GM12878 (cell line): Measurements from ENCODE around the gene SMIM38. TPM values are rescaled to one million over a fixed set of nuclear protein-coding genes. Genes with fewer than 3 reads are reported as not detected.

Experiments
- ATAC-seq: fragments of 200-7000 bp; cut with Tn5 transposase; 3 replicates; pipeline ENCODE4 v1.9.1; 2020; ENCODE audit warnings: mild to moderate bottlenecking, moderate library complexity
- BruUV-seq: library from RNA; stranded (reverse); fragments of 400-500 nt; replicated peaks from 2 replicates; lab custom pipeline; 2021; lab: Mats Ljungman, UMichigan
- CTCF ChIA-PET: fragments of 300-600 bp; sonication (Branson Sonifier 250); formaldehyde crosslinking; extraction: SDS; loops from one replicate; lab custom pipeline; 2021; ENCODE audit warnings: inconsistent platforms; lab: Yijun Ruan, JAX
- POLR2A ChIA-PET: fragments of 350-600 bp; formaldehyde crosslinking; extraction: SDS; loops from one replicate; lab custom pipeline; 2021; ENCODE audit warnings: inconsistent platforms; lab: Charles Lee
- RAD21 ChIA-PET: fragments of 300-600 bp; sonication (Branson Sonifier 250); formaldehyde crosslinking; loops from one replicate; lab custom pipeline; 2023; ENCODE audit warnings: antibody characterized with exemption; ENCODE audit not compliant: unreplicated experiment; lab: Charles Lee
- SMC1A ChIA-PET: fragments of 300-600 bp; sonication (Branson Sonifier 250); formaldehyde crosslinking; loops from one replicate; lab custom pipeline; 2023; ENCODE audit not compliant: unreplicated experiment, uncharacterized antibody; lab: Charles Lee
- DNase-seq: peaks from one replicate; pipeline ENCODE4 v3.0.0-alpha.2; 2011; ENCODE audit warnings: low read depth, low spot score
- FAIRE-seq: peaks from 3 replicates; lab custom pipeline; 2011; peaks lifted over from hg19 to GRCh38; lab: Jason Lieb, UNC
- H2AFZ ChIP-seq: 2 replicates; pipeline ENCODE4 v1.6.0; 2011; ENCODE audit warnings: low read depth, low read length, control low read depth; ENCODE audit not compliant: control insufficient read depth
- H3K27ac ChIP-seq: 2 replicates; pipeline ENCODE4 v1.5.1; 2011; ENCODE audit warnings: control low read depth; ENCODE audit not compliant: control insufficient read depth, insufficient read depth
- H3K27me3 ChIP-seq, 2 experiments: replicated peaks in 1 of 2; 2 replicates each; pipeline versions ENCODE4 v1.6.0 to v1.6.1; 2011; ENCODE audit warnings: low read length in 1 of 2; ENCODE audit not compliant: control insufficient read depth in 2 of 2, insufficient read depth in 2 of 2
- H3K36me3 ChIP-seq, 2 experiments: 2 replicates each; pipeline ENCODE4 v1.5.1; 2011; ENCODE audit warnings: low read length in 1 of 2; ENCODE audit not compliant: control insufficient read depth in 2 of 2, insufficient read depth in 2 of 2
- H3K4me1 ChIP-seq: 2 replicates; pipeline ENCODE4 v1.6.1; 2011; ENCODE audit warnings: mild to moderate bottlenecking, low read length, moderate library complexity, mixed read lengths; ENCODE audit not compliant: control insufficient read depth, insufficient read depth
- H3K4me2 ChIP-seq: 2 replicates; pipeline ENCODE4 v1.6.0; 2011; ENCODE audit warnings: control low read depth; ENCODE audit not compliant: control insufficient read depth, insufficient read depth
- H3K4me3 ChIP-seq: fragments of 200-600 bp; sonication (generic); 2 replicates; pipeline ENCODE4 v1.5.1; 2016
- H3K79me2 ChIP-seq: 2 replicates; pipeline ENCODE4 v1.6.0; 2011; ENCODE audit warnings: low read length; ENCODE audit not compliant: control insufficient read depth, insufficient read depth
- H3K9ac ChIP-seq: 2 replicates; pipeline ENCODE4 v1.8.0; 2011; ENCODE audit warnings: low read length, control low read depth, mixed read lengths; ENCODE audit not compliant: control insufficient read depth, insufficient read depth
- H3K9me3 ChIP-seq: replicated peaks from 3 replicates; pipeline ENCODE4 v1.5.1; 2011; ENCODE audit warnings: mild to moderate bottlenecking, low read length; ENCODE audit not compliant: control insufficient read depth, insufficient read depth
- H4K20me1 ChIP-seq: 2 replicates; pipeline ENCODE4 v1.6.0; 2011; ENCODE audit not compliant: control insufficient read depth, insufficient read depth
- CHD2 ChIP-seq: IDR thresholded peaks from 2 replicates; pipeline ENCODE4 v1.6.1; 2011; ENCODE audit warnings: low read depth, low read length, improper control_type of control experiment, borderline replicate concordance
- EGR1 ChIP-seq, 2 experiments: IDR thresholded peaks; 1 replicate in 1 of 2; 2 replicates in 1 of 2; pipeline ENCODE4 v1.6.1; 2011 to 2012; ENCODE audit warnings: low read depth in 2 of 2, low read length in 2 of 2, borderline replicate concordance in 1 of 2, mild to moderate bottlenecking in 1 of 2, moderate library complexity in 1 of 2
- EZH2 ChIP-seq: IDR thresholded peaks from 2 replicates; pipeline ENCODE4 v1.6.1; 2012; ENCODE audit warnings: low read depth, mild to moderate bottlenecking, control low read depth, inconsistent platforms, low read length, borderline replicate concordance; ENCODE audit not compliant: control insufficient read depth
- GABPA ChIP-seq: IDR thresholded peaks from 2 replicates; pipeline ENCODE4 v1.6.1; 2014; ENCODE audit warnings: antibody characterized with exemption, low read depth, mild to moderate bottlenecking, inconsistent platforms
- NR2C2 ChIP-seq: IDR thresholded peaks from 2 replicates; pipeline ENCODE4 v1.6.1; 2011; ENCODE audit warnings: borderline replicate concordance, low read depth; ENCODE audit not compliant: control insufficient read depth, insufficient read length
- RBBP5 ChIP-seq: fragments of 200-600 bp; sonication (generic); conservative IDR thresholded peaks from 2 replicates; pipeline ENCODE4 v1.6.1; 2016
- SUZ12 ChIP-seq: fragments of 200-600 bp; sonication (generic); IDR thresholded peaks from one replicate; pipeline ENCODE4 v1.6.1; 2018; ENCODE audit warnings: antibody characterized with exemption, mild to moderate bottlenecking; ENCODE audit not compliant: unreplicated experiment
- TCF7 ChIP-seq: IDR thresholded peaks from 2 replicates; pipeline ENCODE4 v1.6.1; 2014; ENCODE audit warnings: antibody characterized with exemption, borderline replicate concordance
- ZBED1 ChIP-seq: IDR thresholded peaks from 2 replicates; pipeline ENCODE4 v1.6.1; 2016; ENCODE audit warnings: borderline replicate concordance
- WGBS: methylation state at CpG from one replicate; pipeline ENCODE4 v1.1.6; 2016; ENCODE audit warnings: low lambda C conversion rate; ENCODE audit not compliant: insufficient replicate concordance, insufficient coverage; ENCODE audit errors: missing lambda C conversion rate; 5-methylcytosine and 5-hydroxymethylcytosine counted together
- in situ Hi-C: fragments of 300-500 bp; cut with MboI; formaldehyde crosslinking; loops from 9 replicates; pipeline ENCODE4 v1.14.3; 2018; ENCODE audit warnings: mixed read lengths
- intact Hi-C: fragments of 100-400 bp; cut with micrococcal nuclease; formaldehyde crosslinking; loops from one replicate; pipeline ENCODE4 v1.14.2; 2022; ENCODE audit not compliant: unreplicated experiment
- polyA plus RNA-seq, 11 experiments: library from polyadenylated mRNA; depleted of rRNA in 4 of 11; unstranded in 6 of 11; stranded (reverse) in 5 of 11; fragments of >200 nt; fragmentation: Nextera tagmentation in 4 of 11; fragmentation: Illumina TruSeq in 1 of 11; extraction: Ambion mirVana in 4 of 11; extraction: Trizol in 1 of 11; gene quantifications; 1 replicate in 1 of 11; 2 replicates in 10 of 11; pipeline versions ENCODE4 v1.2.1 to v1.2.3, GENCODE V29; 2011 to 2016; ENCODE audit warnings: inconsistent platforms in 2 of 11, missing spikeins in 2 of 11, low read depth in 1 of 11
- total RNA-seq, 4 experiments: library from RNA; depleted of rRNA in 3 of 4; stranded (reverse); fragments of >200 nt in 3 of 4; fragmentation: Illumina TruSeq in 1 of 4; extraction: Trizol in 1 of 4; gene quantifications; 2 replicates each; pipeline versions ENCODE4 v1.2.1 to v1.2.3, GENCODE V29; 2013 to 2021
- TF ChIP-seq, protein P1 (sequence below): fragments of 450-650 bp; formaldehyde crosslinking; IDR thresholded peaks from 2 replicates; pipeline ENCODE4 v1.4.0; 2022; ENCODE audit warnings: mild to moderate bottlenecking, moderate library complexity
- TF ChIP-seq, protein P2 (sequence below): fragments of 450-650 bp; formaldehyde crosslinking; IDR thresholded peaks from 2 replicates; pipeline ENCODE4 v1.4.0; 2020; ENCODE audit warnings: mild to moderate bottlenecking, moderate library complexity

Gene SMIM38
- total and polyA plus RNA-seq, 10 of the 15 experiments (the other 5 are each of a cell fraction or from before 2014, with no cell fraction given), result 0.15 to 5.0 (median 2.1) TPM; not detected in 1

DNA sequence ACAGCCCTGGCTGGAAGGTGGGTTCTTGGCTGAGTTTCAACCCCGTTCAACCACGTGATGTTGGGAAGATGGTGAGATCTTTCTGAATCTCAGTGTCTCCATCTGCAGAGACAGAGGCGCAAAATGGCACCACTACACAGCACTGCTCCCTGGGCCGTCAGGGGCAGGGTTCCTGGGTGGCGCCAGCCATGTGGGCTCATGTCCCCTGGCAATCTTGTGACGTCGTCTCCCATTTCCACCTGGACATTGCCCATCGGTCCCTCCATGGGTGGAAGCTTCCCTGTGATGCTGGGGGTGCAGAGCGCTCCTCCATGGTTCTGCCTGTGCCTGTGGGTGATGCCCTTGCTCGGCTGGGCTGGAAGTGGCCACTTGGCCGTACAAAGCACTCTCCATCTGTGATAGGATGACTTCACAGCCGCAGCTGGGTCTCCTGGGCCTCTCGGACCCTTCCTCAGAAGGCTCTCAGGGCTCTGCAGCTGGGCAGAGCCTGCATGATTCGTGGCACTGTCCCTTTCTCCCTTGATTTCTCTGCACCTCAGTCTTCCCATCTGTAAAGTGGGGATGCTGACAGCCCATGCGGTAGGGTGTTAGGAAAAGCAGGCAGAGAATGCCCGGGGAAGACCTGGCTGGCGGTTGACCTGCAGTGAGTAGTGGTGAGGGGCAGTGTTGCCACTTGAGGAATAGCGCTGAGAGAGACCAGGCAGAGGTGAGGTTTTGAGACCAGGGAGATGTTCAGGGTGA, 35.2 kb downstream of the SMIM38 start:
- H3K36me3 ChIP-seq, result no peaks in the 10 kb centered on the region
- H3K4me1 ChIP-seq, result no peaks in the 10 kb centered on the region
- 45% methylated on average over 18 of the region's 18 CpGs for WGBS
- no TSS peak for BruUV-seq
- no peak for ATAC-seq
- TF ChIP-seq, protein P1, sequence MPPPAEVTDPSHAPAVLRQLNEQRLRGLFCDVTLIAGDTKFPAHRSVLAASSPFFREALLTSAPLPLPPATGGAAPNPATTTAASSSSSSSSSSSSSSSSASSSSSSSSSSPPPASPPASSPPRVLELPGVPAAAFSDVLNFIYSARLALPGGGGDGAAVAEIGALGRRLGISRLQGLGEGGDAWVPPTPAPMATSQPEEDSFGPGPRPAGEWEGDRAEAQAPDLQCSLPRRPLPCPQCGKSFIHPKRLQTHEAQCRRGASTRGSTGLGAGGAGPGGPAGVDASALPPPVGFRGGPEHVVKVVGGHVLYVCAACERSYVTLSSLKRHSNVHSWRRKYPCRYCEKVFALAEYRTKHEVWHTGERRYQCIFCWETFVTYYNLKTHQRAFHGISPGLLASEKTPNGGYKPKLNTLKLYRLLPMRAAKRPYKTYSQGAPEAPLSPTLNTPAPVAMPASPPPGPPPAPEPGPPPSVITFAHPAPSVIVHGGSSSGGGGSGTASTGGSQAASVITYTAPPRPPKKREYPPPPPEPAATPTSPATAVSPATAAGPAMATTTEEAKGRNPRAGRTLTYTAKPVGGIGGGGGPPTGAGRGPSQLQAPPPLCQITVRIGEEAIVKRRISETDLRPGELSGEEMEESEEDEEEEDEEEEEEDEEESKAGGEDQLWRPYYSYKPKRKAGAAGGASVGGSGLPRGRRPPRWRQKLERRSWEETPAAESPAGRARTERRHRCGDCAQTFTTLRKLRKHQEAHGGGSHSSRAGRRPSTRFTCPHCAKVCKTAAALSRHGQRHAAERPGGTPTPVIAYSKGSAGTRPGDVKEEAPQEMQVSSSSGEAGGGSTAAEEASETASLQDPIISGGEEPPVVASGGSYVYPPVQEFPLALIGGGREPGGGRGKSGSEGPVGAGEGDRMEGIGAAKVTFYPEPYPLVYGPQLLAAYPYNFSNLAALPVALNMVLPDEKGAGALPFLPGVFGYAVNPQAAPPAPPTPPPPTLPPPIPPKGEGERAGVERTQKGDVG (CRISPR knock-in tag), result no peak
- no peak for TF ChIP-seq ZBED1
- TF ChIP-seq TCF7, result no peak
- TF ChIP-seq RBBP5, result no peak
- TF ChIP-seq CHD2, result no peak
- no peak for TF ChIP-seq SUZ12
- no peak for TF ChIP-seq EZH2
- TF ChIP-seq GABPA, result no peak
- no peak for TF ChIP-seq EGR1 (IDR thresholded peaks at IDR 0.05; ENCODE audit: borderline replicate concordance in 1 of 2, low read depth in 2 of 2, low read length in 2 of 2)
- no peak for TF ChIP-seq NR2C2
- TF ChIP-seq, protein P2, sequence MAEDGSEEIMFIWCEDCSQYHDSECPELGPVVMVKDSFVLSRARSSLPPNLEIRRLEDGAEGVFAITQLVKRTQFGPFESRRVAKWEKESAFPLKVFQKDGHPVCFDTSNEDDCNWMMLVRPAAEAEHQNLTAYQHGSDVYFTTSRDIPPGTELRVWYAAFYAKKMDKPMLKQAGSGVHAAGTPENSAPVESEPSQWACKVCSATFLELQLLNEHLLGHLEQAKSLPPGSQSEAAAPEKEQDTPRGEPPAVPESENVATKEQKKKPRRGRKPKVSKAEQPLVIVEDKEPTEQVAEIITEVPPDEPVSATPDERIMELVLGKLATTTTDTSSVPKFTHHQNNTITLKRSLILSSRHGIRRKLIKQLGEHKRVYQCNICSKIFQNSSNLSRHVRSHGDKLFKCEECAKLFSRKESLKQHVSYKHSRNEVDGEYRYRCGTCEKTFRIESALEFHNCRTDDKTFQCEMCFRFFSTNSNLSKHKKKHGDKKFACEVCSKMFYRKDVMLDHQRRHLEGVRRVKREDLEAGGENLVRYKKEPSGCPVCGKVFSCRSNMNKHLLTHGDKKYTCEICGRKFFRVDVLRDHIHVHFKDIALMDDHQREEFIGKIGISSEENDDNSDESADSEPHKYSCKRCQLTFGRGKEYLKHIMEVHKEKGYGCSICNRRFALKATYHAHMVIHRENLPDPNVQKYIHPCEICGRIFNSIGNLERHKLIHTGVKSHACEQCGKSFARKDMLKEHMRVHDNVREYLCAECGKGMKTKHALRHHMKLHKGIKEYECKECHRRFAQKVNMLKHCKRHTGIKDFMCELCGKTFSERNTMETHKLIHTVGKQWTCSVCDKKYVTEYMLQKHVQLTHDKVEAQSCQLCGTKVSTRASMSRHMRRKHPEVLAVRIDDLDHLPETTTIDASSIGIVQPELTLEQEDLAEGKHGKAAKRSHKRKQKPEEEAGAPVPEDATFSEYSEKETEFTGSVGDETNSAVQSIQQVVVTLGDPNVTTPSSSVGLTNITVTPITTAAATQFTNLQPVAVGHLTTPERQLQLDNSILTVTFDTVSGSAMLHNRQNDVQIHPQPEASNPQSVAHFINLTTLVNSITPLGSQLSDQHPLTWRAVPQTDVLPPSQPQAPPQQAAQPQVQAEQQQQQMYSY, result no peak
- H2AFZ ChIP-seq, result no peak overlapping the region
- FAIRE-seq, result no peak
- no peak overlapping the region for H3K27ac ChIP-seq
- SMC1A ChIA-PET, result interaction anchor here (1.3 kb wide), 1 partner anchor 20 kb away, joined by 4 read pairs; no protein-coding TSS in a partner anchor
- H3K79me2 ChIP-seq, result no peaks in the 10 kb centered on the region
- H3K4me3 ChIP-seq, result no peak overlapping the region
- H3K9me3 ChIP-seq, result peaks cover 10% of the 10 kb centered on the region
- no peak overlapping the region for H3K4me2 ChIP-seq
- H4K20me1 ChIP-seq, result no peaks in the 10 kb centered on the region
- POLR2A ChIA-PET, result interaction anchor here (0.6 kb wide), 1 partner anchor 41 kb away, joined by 4 read pairs; no protein-coding TSS in a partner anchor
- no peak for DNase-seq
- RAD21 ChIA-PET, result no interaction called here
- in situ Hi-C loops, result no loop called here
- CTCF ChIA-PET, result no interaction called here
- no peak overlapping the region for H3K9ac ChIP-seq
- intact Hi-C loops, result no loop called here
- no peaks in the 10 kb centered on the region for H3K27me3 ChIP-seq
